Cardiac septum (tissue), 1 donor: Measurements from ENCODE around the gene POC1A. TPM values are rescaled to one million over a fixed set of nuclear protein-coding genes. Genes with fewer than 3 reads are reported as not detected.

Experiments used
- DNase-seq: peaks from one replicate; pipeline ENCODE4 v3.0.0-alpha.2; 2020; ENCODE audit warnings: low spot score
- intact Hi-C: fragments of 100-400 bp; cut with DNase I; formaldehyde crosslinking; loops from one replicate; pipeline ENCODE4 v1.14.0; 2022
- total RNA-seq: library from RNA; stranded (reverse); fragmentation: NEBNext Ultra II Directional; extraction: Animal tissue kit (Norgen Biotek cat#: 25700); gene quantifications from one replicate; pipeline ENCODE4 v1.2.1, GENCODE V29; 2021
- donor health status: DM: no; HTN: no; CAD: no.

POC1A gene
- total RNA-seq, 1 donor from 2014 or later, result 1.5 TPM

- intact Hi-C loops, result no loop called here
These were observed 62.5 kb downstream of the POC1A start for GRCh38 chr3:52091586-52092270.

GRCh38 chr3:52090933-52091468 lies 63.2 kb downstream of the POC1A start:
- intact Hi-C loops, result no loop called here
- DNase-seq, result no peak

More at GRCh38 chr3:52091586-52092270, 62.5 kb downstream of the POC1A start:
- DNase-seq, result no peak

GRCh38 chr3:52090131-52090932 lies 63.9 kb downstream of the POC1A start:
- no peak for DNase-seq
- intact Hi-C loops, result no loop called here

- DNase-seq, result no peak
- intact Hi-C loops, result no loop called here
These were observed 64.5 kb downstream of the POC1A start for GRCh38 chr3:52089691-52090090.

GRCh38 chr3:52088445-52089367 lies 65.5 kb downstream of the POC1A start:
- DNase-seq, result no peak
- intact Hi-C loops, result no loop called here

GRCh38 chr3:52087731-52088130 lies 66.5 kb downstream of the POC1A start:
- no peak for DNase-seq
- intact Hi-C loops, result no loop called here

GRCh38 chr3:52086976-52087663 lies 67.1 kb downstream of the POC1A start:
- no peak for DNase-seq
- intact Hi-C loops, result no loop called here

GRCh38 chr3:52086461-52086860 lies 67.8 kb downstream of the POC1A start:
- intact Hi-C loops, result no loop called here
- DNase-seq, result no peak

GRCh38 chr3:52085681-52086282 lies 68.4 kb downstream of the POC1A start:
- no peak for DNase-seq
- intact Hi-C loops, result no loop called here

GRCh38 chr3:52084954-52085680 lies 69.1 kb downstream of the POC1A start:
- intact Hi-C loops, result no loop called here
- no peak for DNase-seq

- no peak for DNase-seq
- intact Hi-C loops, result no loop called here
These were observed 69.8 kb downstream of the POC1A start for GRCh38 chr3:52084216-52084945.

- intact Hi-C loops, result no loop called here
- no peak for DNase-seq
These were observed 70.6 kb downstream of the POC1A start for GRCh38 chr3:52083556-52084087.

- DNase-seq, result no peak
These were observed 71.3 kb downstream of the POC1A start for GRCh38 chr3:52082951-52083350.

GRCh38 chr3:52080830-52081719 lies 73.1 kb downstream of the POC1A start:
- no peak for DNase-seq
- intact Hi-C loops, result no loop called here

More at GRCh38 chr3:52082951-52083350, 71.3 kb downstream of the POC1A start:
- intact Hi-C loops, result no loop called here

- intact Hi-C loops, result no loop called here
- no peak for DNase-seq
These were observed 74.3 kb downstream of the POC1A start for GRCh38 chr3:52079958-52080357.
